ENCODE results near the gene POLR1C.

Gene POLR1C

DNA sequence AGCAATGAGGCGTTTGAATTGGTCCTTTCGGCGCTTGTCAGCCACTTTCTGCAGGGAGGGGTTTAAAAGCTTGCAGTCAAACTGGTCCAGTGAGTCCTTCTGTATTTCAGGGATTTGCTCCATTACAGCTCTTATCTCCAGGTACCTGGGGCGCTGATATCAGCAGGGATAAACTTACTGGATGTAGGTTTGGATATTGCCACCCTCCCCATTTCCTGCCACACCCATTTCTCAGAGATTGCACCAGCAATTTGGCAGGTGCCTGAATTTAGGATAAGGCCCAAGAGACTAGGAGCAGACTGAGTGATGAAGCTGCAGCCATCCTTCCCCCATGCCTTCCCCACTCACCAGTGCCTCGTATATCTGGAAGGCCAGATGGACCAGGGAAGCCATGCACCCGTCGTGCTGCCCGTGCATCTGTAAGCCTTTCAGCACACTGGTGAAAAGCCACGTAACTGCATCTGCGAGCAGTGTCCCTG, 7.6 kb downstream of the POLR1C start:
- no peak for TF ChIP-seq TAF1 (IDR thresholded peaks at IDR 0.05; ENCODE audit: borderline replicate concordance, insufficient read depth, low read length)
- no peak for TF ChIP-seq FOXP2 (optimal IDR thresholded peaks at IDR 0.05; ENCODE audit: borderline replicate concordance, extremely low read depth, extremely low read length, insufficient read depth)
- TF ChIP-seq SIN3A (IDR thresholded peaks at IDR 0.05; ENCODE audit: borderline replicate concordance, insufficient read depth, low read length), result no peak
- no peak for TF ChIP-seq POLR2AphosphoS5 (IDR thresholded peaks at IDR 0.05; ENCODE audit: low read depth, low read length)
- TF ChIP-seq, protein P1, sequence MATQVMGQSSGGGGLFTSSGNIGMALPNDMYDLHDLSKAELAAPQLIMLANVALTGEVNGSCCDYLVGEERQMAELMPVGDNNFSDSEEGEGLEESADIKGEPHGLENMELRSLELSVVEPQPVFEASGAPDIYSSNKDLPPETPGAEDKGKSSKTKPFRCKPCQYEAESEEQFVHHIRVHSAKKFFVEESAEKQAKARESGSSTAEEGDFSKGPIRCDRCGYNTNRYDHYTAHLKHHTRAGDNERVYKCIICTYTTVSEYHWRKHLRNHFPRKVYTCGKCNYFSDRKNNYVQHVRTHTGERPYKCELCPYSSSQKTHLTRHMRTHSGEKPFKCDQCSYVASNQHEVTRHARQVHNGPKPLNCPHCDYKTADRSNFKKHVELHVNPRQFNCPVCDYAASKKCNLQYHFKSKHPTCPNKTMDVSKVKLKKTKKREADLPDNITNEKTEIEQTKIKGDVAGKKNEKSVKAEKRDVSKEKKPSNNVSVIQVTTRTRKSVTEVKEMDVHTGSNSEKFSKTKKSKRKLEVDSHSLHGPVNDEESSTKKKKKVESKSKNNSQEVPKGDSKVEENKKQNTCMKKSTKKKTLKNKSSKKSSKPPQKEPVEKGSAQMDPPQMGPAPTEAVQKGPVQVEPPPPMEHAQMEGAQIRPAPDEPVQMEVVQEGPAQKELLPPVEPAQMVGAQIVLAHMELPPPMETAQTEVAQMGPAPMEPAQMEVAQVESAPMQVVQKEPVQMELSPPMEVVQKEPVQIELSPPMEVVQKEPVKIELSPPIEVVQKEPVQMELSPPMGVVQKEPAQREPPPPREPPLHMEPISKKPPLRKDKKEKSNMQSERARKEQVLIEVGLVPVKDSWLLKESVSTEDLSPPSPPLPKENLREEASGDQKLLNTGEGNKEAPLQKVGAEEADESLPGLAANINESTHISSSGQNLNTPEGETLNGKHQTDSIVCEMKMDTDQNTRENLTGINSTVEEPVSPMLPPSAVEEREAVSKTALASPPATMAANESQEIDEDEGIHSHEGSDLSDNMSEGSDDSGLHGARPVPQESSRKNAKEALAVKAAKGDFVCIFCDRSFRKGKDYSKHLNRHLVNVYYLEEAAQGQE (IDR thresholded peaks at IDR 0.05; ENCODE audit: insufficient read depth in 1 of 2, low read depth in 2 of 2, low read length in 2 of 2), result no peak

DNA sequence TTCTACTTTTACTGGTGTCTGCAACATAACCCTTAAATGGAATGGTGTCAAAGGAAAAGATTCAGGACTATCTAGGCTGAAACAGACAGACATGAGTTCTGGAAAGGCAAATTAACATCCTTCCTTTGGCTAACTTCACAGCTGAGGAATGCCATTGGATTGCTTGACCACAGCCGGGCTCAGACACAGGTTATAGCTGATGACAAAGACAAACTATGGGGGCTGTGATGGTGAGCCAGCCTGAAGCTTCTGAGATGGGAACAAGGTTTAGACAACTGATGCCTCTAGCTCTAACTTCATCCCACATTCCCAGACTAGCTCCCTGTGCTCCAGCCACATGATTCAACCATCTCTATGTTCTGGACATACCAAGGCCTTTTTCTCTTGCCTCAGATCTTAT, 15.3 kb downstream of the POLR1C start:
- TF ChIP-seq FOXP2 (optimal IDR thresholded peaks at IDR 0.05; ENCODE audit: borderline replicate concordance, extremely low read depth, extremely low read length, insufficient read depth) (no peak), TAF1 (IDR thresholded peaks at IDR 0.05; ENCODE audit: borderline replicate concordance, insufficient read depth, low read length) (no peak), SIN3A (IDR thresholded peaks at IDR 0.05; ENCODE audit: borderline replicate concordance, insufficient read depth, low read length) (no peak), POLR2AphosphoS5 (IDR thresholded peaks at IDR 0.05; ENCODE audit: low read depth, low read length) (no peak)
- TF ChIP-seq, protein P1 (IDR thresholded peaks at IDR 0.05; ENCODE audit: insufficient read depth in 1 of 2, low read depth in 2 of 2, low read length in 2 of 2), result no peak

DNA sequence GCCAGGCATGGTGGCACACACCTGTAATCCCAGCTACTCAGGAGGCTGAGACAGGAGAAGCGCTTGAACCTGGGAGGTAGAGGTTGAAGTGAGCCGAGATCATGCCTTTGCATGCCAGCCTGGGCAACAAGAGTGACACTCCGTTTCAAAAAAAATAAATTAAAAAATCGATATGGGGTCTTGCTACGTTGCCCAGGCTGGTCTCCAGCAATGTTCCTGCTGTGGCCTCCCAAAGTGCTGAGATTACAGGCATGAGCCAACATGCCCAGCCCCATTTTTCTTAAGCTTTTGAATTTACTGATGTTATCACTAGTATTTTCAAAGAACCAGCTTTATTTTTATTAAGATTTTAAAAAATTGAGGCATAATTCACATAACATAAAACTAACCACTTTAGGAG, 23.6 kb downstream of the POLR1C start:
- TF ChIP-seq SIN3A (IDR thresholded peaks at IDR 0.05; ENCODE audit: borderline replicate concordance, insufficient read depth, low read length) (no peak), TAF1 (IDR thresholded peaks at IDR 0.05; ENCODE audit: borderline replicate concordance, insufficient read depth, low read length) (no peak), POLR2AphosphoS5 (IDR thresholded peaks at IDR 0.05; ENCODE audit: low read depth, low read length) (no peak), FOXP2 (optimal IDR thresholded peaks at IDR 0.05; ENCODE audit: borderline replicate concordance, extremely low read depth, extremely low read length, insufficient read depth) (no peak)
- TF ChIP-seq, protein P1 (IDR thresholded peaks at IDR 0.05; ENCODE audit: insufficient read depth in 1 of 2, low read depth in 2 of 2, low read length in 2 of 2), result no peak

DNA sequence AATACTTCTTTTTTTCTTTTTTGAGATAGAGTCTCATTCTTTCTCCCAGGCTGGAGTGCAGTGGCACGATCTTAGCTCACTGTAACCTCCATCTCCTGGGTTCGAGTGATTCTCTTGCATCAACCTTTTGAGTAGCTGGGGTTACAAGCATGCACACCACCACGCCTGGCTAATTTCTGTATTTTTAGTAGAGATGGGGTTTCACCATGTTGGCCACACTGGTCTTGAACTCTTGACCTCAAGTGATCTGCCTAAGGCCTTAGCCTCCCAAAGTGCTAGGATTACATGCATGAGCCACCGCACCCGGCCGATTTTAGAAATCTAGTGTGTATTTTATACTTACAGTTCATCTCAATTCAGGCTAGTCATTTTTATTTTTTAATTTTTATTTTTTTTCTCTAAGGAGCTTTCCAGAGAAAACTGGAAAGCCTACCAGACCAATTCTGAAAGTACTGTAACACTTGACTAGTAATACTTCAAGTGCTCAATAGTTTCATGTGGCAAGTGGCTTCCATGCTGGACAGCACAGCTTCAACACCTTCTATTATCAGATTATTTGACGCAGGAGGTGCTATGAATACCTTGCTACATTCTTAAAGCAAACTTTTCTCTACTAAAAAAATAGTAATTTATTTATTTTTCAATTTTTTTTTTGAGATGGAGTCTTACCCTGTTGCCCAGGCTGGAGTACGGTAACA, 25.0 kb downstream of the POLR1C start:
- TF ChIP-seq TAF1 (IDR thresholded peaks at IDR 0.05; ENCODE audit: borderline replicate concordance, insufficient read depth, low read length), result no peak
- no peak for TF ChIP-seq SIN3A (IDR thresholded peaks at IDR 0.05; ENCODE audit: borderline replicate concordance, insufficient read depth, low read length)
- TF ChIP-seq POLR2AphosphoS5 (IDR thresholded peaks at IDR 0.05; ENCODE audit: low read depth, low read length), result no peak
- no peak for TF ChIP-seq FOXP2 (optimal IDR thresholded peaks at IDR 0.05; ENCODE audit: borderline replicate concordance, extremely low read depth, extremely low read length, insufficient read depth)
- TF ChIP-seq, protein P1 (IDR thresholded peaks at IDR 0.05; ENCODE audit: insufficient read depth in 1 of 2, low read depth in 2 of 2, low read length in 2 of 2), result no peak

Data from PFSK-1 (cell line).